Mesothelial cell of epicardium (in vitro differentiated cells): Measurements from ENCODE around the gene GALR3. TPM values are rescaled to one million over a fixed set of nuclear protein-coding genes. Genes with fewer than 3 reads are reported as not detected.
"Not testable (repeated sequence)": the region's sequence is repeated elsewhere in the genome, so short reads cannot be mapped to it uniquely, and the experiment has no call there.

ENCODE experiments used
- DNase-seq, 2 experiments: peaks; one replicate each; pipeline ENCODE4 v3.0.0; 2021; ENCODE audit warnings: low spot score in 2 of 2; ENCODE audit not compliant: unreplicated experiment in 2 of 2
- H3K27ac Mint-ChIP-seq: 2 replicates; pipeline ENCODE4 v1.8.0; 2021; ENCODE audit warnings: mixed read lengths
- H3K27me3 Mint-ChIP-seq: 2 replicates; pipeline ENCODE4 v1.8.0; 2021; ENCODE audit warnings: low read depth, mixed read lengths
- H3K36me3 Mint-ChIP-seq: 2 replicates; pipeline ENCODE4 v1.8.0; 2021; ENCODE audit warnings: mixed read lengths
- H3K4me1 Mint-ChIP-seq: 2 replicates; pipeline ENCODE4 v1.8.0; 2021; ENCODE audit warnings: mixed read lengths
- H3K4me3 Mint-ChIP-seq: 2 replicates; pipeline ENCODE4 v1.8.0; 2021; ENCODE audit warnings: mild to moderate bottlenecking, moderate library complexity, mixed read lengths
- H3K9me3 Mint-ChIP-seq: 2 replicates; pipeline ENCODE4 v1.8.0; 2021; ENCODE audit warnings: mixed read lengths
- total RNA-seq: library from RNA; stranded (reverse); gene quantifications from 3 replicates; pipeline ENCODE4 v1.2.1, GENCODE V29; 2021
- TF ChIP-seq, protein P1 (sequence below): fragments of 200-600 bp; sonication (generic); IDR thresholded peaks from one replicate; pipeline ENCODE4 v1.5.0; 2021; ENCODE audit warnings: antibody characterized with exemption; ENCODE audit not compliant: unreplicated experiment

GALR3 gene
- total RNA-seq, 1 donor from 2014 or later, result 0.31 TPM

GRCh38 chr22:37792494-37792893 lies 30.7 kb upstream of the GALR3 start:
- no peak overlapping the region for H3K4me3 Mint-ChIP-seq
- no peak overlapping the region for H3K27ac Mint-ChIP-seq
- no peaks in the 10 kb centered on the region for H3K27me3 Mint-ChIP-seq
- TF ChIP-seq, protein P1, sequence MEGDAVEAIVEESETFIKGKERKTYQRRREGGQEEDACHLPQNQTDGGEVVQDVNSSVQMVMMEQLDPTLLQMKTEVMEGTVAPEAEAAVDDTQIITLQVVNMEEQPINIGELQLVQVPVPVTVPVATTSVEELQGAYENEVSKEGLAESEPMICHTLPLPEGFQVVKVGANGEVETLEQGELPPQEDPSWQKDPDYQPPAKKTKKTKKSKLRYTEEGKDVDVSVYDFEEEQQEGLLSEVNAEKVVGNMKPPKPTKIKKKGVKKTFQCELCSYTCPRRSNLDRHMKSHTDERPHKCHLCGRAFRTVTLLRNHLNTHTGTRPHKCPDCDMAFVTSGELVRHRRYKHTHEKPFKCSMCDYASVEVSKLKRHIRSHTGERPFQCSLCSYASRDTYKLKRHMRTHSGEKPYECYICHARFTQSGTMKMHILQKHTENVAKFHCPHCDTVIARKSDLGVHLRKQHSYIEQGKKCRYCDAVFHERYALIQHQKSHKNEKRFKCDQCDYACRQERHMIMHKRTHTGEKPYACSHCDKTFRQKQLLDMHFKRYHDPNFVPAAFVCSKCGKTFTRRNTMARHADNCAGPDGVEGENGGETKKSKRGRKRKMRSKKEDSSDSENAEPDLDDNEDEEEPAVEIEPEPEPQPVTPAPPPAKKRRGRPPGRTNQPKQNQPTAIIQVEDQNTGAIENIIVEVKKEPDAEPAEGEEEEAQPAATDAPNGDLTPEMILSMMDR, result no peak
- H3K4me1 Mint-ChIP-seq, result peaks cover 2% of the 10 kb centered on the region
- H3K36me3 Mint-ChIP-seq, result no peaks in the 10 kb centered on the region
- DNase-seq, result no peak
- no peaks in the 10 kb centered on the region for H3K9me3 Mint-ChIP-seq

- Mint-ChIP-seq H3K27me3 (peaks cover 1% of the 10 kb centered on the region), H3K4me3 (no peak overlapping the region), H3K27ac (no peak overlapping the region), H3K36me3 (no peaks in the 10 kb centered on the region), H3K4me1 (peaks cover 2% of the 10 kb centered on the region), H3K9me3 (no peaks in the 10 kb centered on the region)
- TF ChIP-seq, protein P1, result no peak
- no peak for DNase-seq
Measured at GRCh38 chr22:37794376-37794775, 28.8 kb upstream of the GALR3 start.

- H3K27ac Mint-ChIP-seq, result no peak overlapping the region
- H3K27me3 Mint-ChIP-seq, result peaks cover 1% of the 10 kb centered on the region
- peaks cover 2% of the 10 kb centered on the region for H3K4me1 Mint-ChIP-seq
- no peaks in the 10 kb centered on the region for H3K9me3 Mint-ChIP-seq
- no peaks in the 10 kb centered on the region for H3K36me3 Mint-ChIP-seq
- TF ChIP-seq, protein P1, result no peak
- no peak overlapping the region for H3K4me3 Mint-ChIP-seq
- DNase-seq, result no peak
Measured at GRCh38 chr22:37796079-37796478, 27.1 kb upstream of the GALR3 start.

- H3K4me3 Mint-ChIP-seq, H3K27me3 Mint-ChIP-seq, DNase-seq, H3K36me3 Mint-ChIP-seq, H3K9me3 Mint-ChIP-seq, H3K27ac Mint-ChIP-seq, H3K4me1 Mint-ChIP-seq: not testable (repeated sequence)
Measured at GRCh38 chr22:37797259-37797658, 25.9 kb upstream of the GALR3 start.

- Mint-ChIP-seq H3K4me1 (peaks cover 5% of the 10 kb centered on the region), H3K27ac (no peak overlapping the region), H3K36me3 (no peaks in the 10 kb centered on the region), H3K27me3 (peaks cover 1% of the 10 kb centered on the region), H3K9me3 (no peaks in the 10 kb centered on the region), H3K4me3 (no peak overlapping the region)
- no peak for DNase-seq
- TF ChIP-seq, protein P1, result no peak
Measured at GRCh38 chr22:37797874-37798500, 25.2 kb upstream of the GALR3 start.

DNA sequence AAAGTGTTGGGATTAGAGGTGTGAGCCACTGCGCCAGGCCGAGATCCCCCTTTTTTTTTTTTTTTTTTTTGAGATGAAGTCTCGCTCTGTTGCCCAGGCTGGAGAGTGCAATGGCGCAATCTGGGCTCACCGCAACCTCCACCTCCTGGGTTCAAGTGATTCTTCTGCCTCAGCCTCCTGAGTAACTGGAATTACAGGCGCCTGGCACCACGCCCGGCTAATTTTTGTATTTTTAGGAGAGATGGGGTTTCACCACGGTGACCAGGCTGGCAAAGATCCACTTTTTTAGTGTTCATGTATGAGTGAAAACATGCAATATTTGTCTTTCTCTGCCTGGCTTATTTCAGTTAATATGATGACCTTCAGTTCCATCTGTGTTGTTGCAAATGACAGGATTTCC lies 23.2 kb upstream of the GALR3 start:
- DNase-seq, H3K27ac Mint-ChIP-seq, H3K27me3 Mint-ChIP-seq, H3K4me3 Mint-ChIP-seq, H3K9me3 Mint-ChIP-seq, H3K36me3 Mint-ChIP-seq: not testable (repeated sequence)
- H3K4me1 Mint-ChIP-seq, result peaks cover 19% of the 10 kb centered on the region

- H3K27ac Mint-ChIP-seq, result peak overlapping the region; percentile 53
Measured at GRCh38 chr22:37801946-37802309, 21.3 kb upstream of the GALR3 start.

More at GRCh38 chr22:37801946-37802309, 21.3 kb upstream of the GALR3 start:
- no peak for DNase-seq
- peaks cover 33% of the 10 kb centered on the region for H3K4me1 Mint-ChIP-seq
- H3K4me3 Mint-ChIP-seq, result peak overlapping the region; percentile 77
- peaks cover 1% of the 10 kb centered on the region for H3K27me3 Mint-ChIP-seq
- H3K9me3 Mint-ChIP-seq, result no peaks in the 10 kb centered on the region
- TF ChIP-seq, protein P1, result no peak
- H3K36me3 Mint-ChIP-seq, result no peaks in the 10 kb centered on the region
